Suprapubic skin (tissue), 4 donors: Measurements from ENCODE around the gene CTNNBL1.

ENCODE experiments used
- CTCF ChIP-seq, 2 donors: fragments of 200-600 bp in 1 of 2; fragments of 450-650 bp in 1 of 2; sonication (generic) in 1 of 2; IDR thresholded peaks; one replicate each; pipeline ENCODE4 v1.5.1; 2016 to 2019; ENCODE audit warnings: antibody characterized with exemption in 2 of 2, mild to moderate bottlenecking in 1 of 2, moderate library complexity in 1 of 2
- EP300 ChIP-seq: sonication (generic); formaldehyde crosslinking; IDR thresholded peaks from one replicate; pipeline ENCODE4 v1.6.1; 2017; ENCODE audit warnings: antibody characterized with exemption
- POLR2A ChIP-seq, 2 donors: fragments of 450-650 bp; IDR thresholded peaks; one replicate each; pipeline ENCODE4 v1.6.1; 2017; ENCODE audit warnings: antibody characterized with exemption in 2 of 2, mild to moderate bottlenecking in 2 of 2, moderate library complexity in 2 of 2
- POLR2AphosphoS5 ChIP-seq, 3 donors: sonication (generic); formaldehyde crosslinking; IDR thresholded peaks; one replicate each; pipeline ENCODE4 v1.6.1; 2017; ENCODE audit warnings: antibody characterized with exemption in 3 of 3

GRCh38 chr20:37662308-37662707 is 31.5 kb upstream of the CTNNBL1 start:
- TF ChIP-seq CTCF (IDR thresholded peaks at IDR 0.05) (no peak), EP300 (no peak), POLR2A (IDR thresholded peaks at IDR 0.05) (no peak), POLR2AphosphoS5 (IDR thresholded peaks at IDR 0.05) (no peak)
